NCI-H1436 (cell line): ENCODE data around the gene ODF4.

ENCODE experiments used
- DNase-seq: peaks from one replicate; lab custom pipeline; 2025; lab: John Stamatoyannopoulos, UW

Gene ODF4

GRCh38 chr17:8339540-8339939 is at the start of gene ODF4:
TSS of gene ODF4 (plus strand) at chr17:8339840. CDS start at chr17:8340052, 212 bp downstream.
- no peak for DNase-seq

GRCh38 chr17:8290043-8290442 is 49.6 kb upstream of the ODF4 start:
- no peak for DNase-seq

- DNase-seq: no peak
Observed at GRCh38 chr17:8292639-8293395, 46.8 kb upstream of the ODF4 start.

GRCh38 chr17:8294361-8294760 is 45.3 kb upstream of the ODF4 start:
- DNase-seq: no peak

- DNase-seq: no peak
Observed at GRCh38 chr17:8294814-8295316, 44.8 kb upstream of the ODF4 start.

- DNase-seq: no peak
Observed at GRCh38 chr17:8300226-8300625, 39.4 kb upstream of the ODF4 start.

- peak; percentile 67 for DNase-seq
Observed at GRCh38 chr17:8300627-8301242, 38.9 kb upstream of the ODF4 start.

- DNase-seq: no peak
Observed at GRCh38 chr17:8310601-8311123, 29.0 kb upstream of the ODF4 start.

GRCh38 chr17:8311131-8311790 is 28.4 kb upstream of the ODF4 start:
- no peak for DNase-seq

- no peak for DNase-seq
Observed at GRCh38 chr17:8312251-8312650, 27.4 kb upstream of the ODF4 start.

- DNase-seq: no peak
Observed at GRCh38 chr17:8312726-8313600, 26.7 kb upstream of the ODF4 start.

- no peak for DNase-seq
Observed at GRCh38 chr17:8314797-8315763, 24.6 kb upstream of the ODF4 start.

GRCh38 chr17:8315764-8316217 is 23.8 kb upstream of the ODF4 start:
- DNase-seq: no peak

GRCh38 chr17:8318010-8318935 is 21.4 kb upstream of the ODF4 start:
- no peak for DNase-seq

- DNase-seq: no peak
Observed at GRCh38 chr17:8320262-8320661, 19.4 kb upstream of the ODF4 start.

- DNase-seq: no peak
Observed at GRCh38 chr17:8320990-8321389, 18.6 kb upstream of the ODF4 start.

GRCh38 chr17:8322061-8322460 is 17.6 kb upstream of the ODF4 start:
- DNase-seq: no peak

- no peak for DNase-seq
Observed at GRCh38 chr17:8324132-8324531, 15.5 kb upstream of the ODF4 start.

- no peak for DNase-seq
Observed at GRCh38 chr17:8324923-8325322, 14.7 kb upstream of the ODF4 start.
